Upper lobe of left lung (tissue), 6 donors: ENCODE results near the gene ZBTB3. TPM values are rescaled to one million over a fixed set of nuclear protein-coding genes. Genes with fewer than 3 reads are reported as not detected.
A peak's percentile ranks its signal among the peaks of the same experiment; 100 is the strongest.

Experiments used
- ATAC-seq, 2 donors: fragments of 200-7000 bp; cut with Tn5 transposase; one replicate each; pipeline ENCODE4 v1.9.1; 2022; ENCODE audit warnings: mild to moderate bottlenecking in 2 of 2, moderate library complexity in 2 of 2; ENCODE audit not compliant: low FRiP score in 2 of 2
- DNase-seq, 2 donors: peaks; one replicate each; pipeline ENCODE4 v3.0.0-alpha.2; 2019 to 2020
- H3K27ac ChIP-seq, 4 donors: fragments of 200-600 bp; sonication (generic); one replicate each; pipeline ENCODE4 v1.5.1; 2016 to 2019
- H3K27me3 ChIP-seq, 4 donors: fragments of 200-600 bp; sonication (generic); one replicate each; pipeline ENCODE4 v1.5.1; 2017 to 2019
- H3K36me3 ChIP-seq, 4 donors: fragments of 200-600 bp; sonication (generic); one replicate each; pipeline ENCODE4 v1.5.1; 2016 to 2019
- H3K4me1 ChIP-seq, 4 donors: fragments of 200-600 bp; sonication (generic); one replicate each; pipeline ENCODE4 v1.5.1; 2018 to 2019
- H3K4me3 ChIP-seq, 4 donors: fragments of 200-600 bp; sonication (generic); one replicate each; pipeline ENCODE4 v1.5.1; 2017 to 2019; ENCODE audit warnings: mild to moderate bottlenecking in 2 of 4, moderate library complexity in 1 of 4
- H3K9me3 ChIP-seq, 4 donors: fragments of 200-600 bp; sonication (generic); one replicate each; pipeline ENCODE4 v1.5.1; 2018 to 2019
- EP300 ChIP-seq, 4 donors: sonication (generic); formaldehyde crosslinking; IDR thresholded peaks; one replicate each; pipeline ENCODE4 v1.5.1; 2017; ENCODE audit warnings: antibody characterized with exemption in 4 of 4, control low read depth in 2 of 4
- POLR2A ChIP-seq, 4 donors: fragments of 450-650 bp; IDR thresholded peaks; one replicate each; pipeline ENCODE4 v1.5.1; 2016 to 2017; ENCODE audit warnings: antibody characterized with exemption in 4 of 4, mild to moderate bottlenecking in 2 of 4
- POLR2AphosphoS5 ChIP-seq, 2 donors: sonication (generic); formaldehyde crosslinking; IDR thresholded peaks; one replicate each; pipeline ENCODE4 v1.5.1; 2017; ENCODE audit warnings: antibody characterized with exemption in 2 of 2
- WGBS, 2 donors: methylation state at CpG; one replicate each; pipeline ENCODE4 v1.1.5; 2017 to 2018; 5-methylcytosine and 5-hydroxymethylcytosine counted together
- total RNA-seq, 6 donors: library from RNA; depleted of rRNA in 4 of 6; stranded (reverse); fragments of >200 nt in 4 of 6; gene quantifications; one replicate each; pipeline versions ENCODE4 v1.1.0 to v1.2.1, GENCODE V29; 2016 to 2021
- TF ChIP-seq, protein P1 (sequence below), 6 experiments: fragments of 450-650 bp in 4 of 6; fragments of 200-600 bp in 2 of 6; sonication (generic) in 2 of 6; IDR thresholded peaks; one replicate each; pipeline ENCODE4 v1.5.1; 2016 to 2019; ENCODE audit warnings: antibody characterized with exemption in 6 of 6
- donor health status: DM: no; HTN: no; CAD: no; lungs with moderate emphysema.
- donor health status: DM: no; HTN: yes; CAD: no; lungs with severe emphysema.

The ZBTB3 gene
- total RNA-seq, 6 donors from 2014 or later: 7.3 to 15.3 (median 11.7) TPM

DNA sequence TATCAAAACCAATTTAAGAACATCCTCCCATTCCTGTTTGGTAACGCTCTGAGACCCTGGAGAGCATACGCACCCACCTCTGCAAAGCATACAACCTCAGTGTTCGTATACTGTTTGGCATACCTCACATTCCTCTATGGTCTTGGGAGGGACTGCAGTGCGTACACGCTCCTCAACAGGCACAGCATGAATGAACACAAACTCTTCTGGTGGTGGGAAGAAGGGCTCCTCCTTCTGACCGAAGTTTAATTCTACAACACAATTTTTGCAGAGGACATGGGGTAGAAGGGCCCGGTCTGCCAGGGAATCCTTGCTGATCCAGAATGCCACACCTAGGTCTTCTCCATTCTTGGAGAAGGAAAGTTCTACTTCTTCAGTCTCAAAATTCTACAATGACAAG lies 32.0 kb downstream of the ZBTB3 start:
- WGBS, 2 donors: 73 to 77% methylated on average over 6 to 7 of the region's 7 CpGs
- H3K27me3 ChIP-seq: no peaks in the 10 kb centered on the region
- no peaks in the 10 kb centered on the region for H3K9me3 ChIP-seq
- DNase-seq (no peak), ATAC-seq (no peak)
- H3K36me3 ChIP-seq: peaks cover 64 to 79% (median 66%) of the 10 kb centered on the region in 4 donors
- H3K27ac ChIP-seq: peak overlapping the region in 1 of 4 donors; percentile 30
- no peak overlapping the region for H3K4me3 ChIP-seq
- TF ChIP-seq EP300 (IDR thresholded peaks at IDR 0.05) (no peak), POLR2AphosphoS5 (IDR thresholded peaks at IDR 0.05) (no peak), POLR2A (IDR thresholded peaks at IDR 0.05) (no peak)
- TF ChIP-seq, protein P1, sequence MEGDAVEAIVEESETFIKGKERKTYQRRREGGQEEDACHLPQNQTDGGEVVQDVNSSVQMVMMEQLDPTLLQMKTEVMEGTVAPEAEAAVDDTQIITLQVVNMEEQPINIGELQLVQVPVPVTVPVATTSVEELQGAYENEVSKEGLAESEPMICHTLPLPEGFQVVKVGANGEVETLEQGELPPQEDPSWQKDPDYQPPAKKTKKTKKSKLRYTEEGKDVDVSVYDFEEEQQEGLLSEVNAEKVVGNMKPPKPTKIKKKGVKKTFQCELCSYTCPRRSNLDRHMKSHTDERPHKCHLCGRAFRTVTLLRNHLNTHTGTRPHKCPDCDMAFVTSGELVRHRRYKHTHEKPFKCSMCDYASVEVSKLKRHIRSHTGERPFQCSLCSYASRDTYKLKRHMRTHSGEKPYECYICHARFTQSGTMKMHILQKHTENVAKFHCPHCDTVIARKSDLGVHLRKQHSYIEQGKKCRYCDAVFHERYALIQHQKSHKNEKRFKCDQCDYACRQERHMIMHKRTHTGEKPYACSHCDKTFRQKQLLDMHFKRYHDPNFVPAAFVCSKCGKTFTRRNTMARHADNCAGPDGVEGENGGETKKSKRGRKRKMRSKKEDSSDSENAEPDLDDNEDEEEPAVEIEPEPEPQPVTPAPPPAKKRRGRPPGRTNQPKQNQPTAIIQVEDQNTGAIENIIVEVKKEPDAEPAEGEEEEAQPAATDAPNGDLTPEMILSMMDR (IDR thresholded peaks at IDR 0.05): no peak
- H3K4me1 ChIP-seq: peaks cover 26 to 32% (median 27%) of the 10 kb centered on the region in 4 donors

DNA sequence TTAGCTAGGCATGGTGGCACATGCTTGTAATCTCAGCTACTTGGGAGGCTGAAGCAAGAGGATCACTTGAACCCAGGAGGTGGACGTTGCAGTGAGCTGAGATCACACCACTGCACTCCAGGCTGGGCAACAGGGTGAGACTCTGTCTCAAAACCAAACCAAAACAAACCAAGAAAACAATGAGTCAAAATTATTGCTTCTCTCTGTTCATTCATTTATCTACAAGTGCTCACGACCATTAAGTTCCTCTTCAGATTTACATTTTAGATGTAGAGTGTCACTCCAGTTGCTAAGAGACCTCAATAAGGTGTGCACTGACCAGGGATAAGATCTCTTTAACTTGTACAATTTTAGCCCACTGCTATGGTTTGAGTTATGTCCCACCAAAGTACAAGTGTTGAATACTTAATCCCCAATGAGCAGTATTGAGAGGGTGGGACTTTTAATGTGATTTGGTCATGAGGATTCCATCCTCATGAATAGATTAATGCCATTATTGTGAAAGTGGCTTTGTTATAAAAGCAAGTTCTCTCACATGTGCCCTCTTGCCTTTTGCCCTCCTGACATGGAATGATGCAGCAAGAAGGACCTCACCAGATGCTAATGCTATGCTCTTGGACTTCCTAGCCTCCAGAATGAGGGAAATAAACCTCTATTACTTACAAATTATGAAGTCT lies 34.5 kb downstream of the ZBTB3 start:
- H3K27ac ChIP-seq: no peak overlapping the region
- TF ChIP-seq, protein P1 (IDR thresholded peaks at IDR 0.05): no peak
- TF ChIP-seq POLR2AphosphoS5 (IDR thresholded peaks at IDR 0.05) (no peak), EP300 (IDR thresholded peaks at IDR 0.05) (no peak), POLR2A (IDR thresholded peaks at IDR 0.05) (no peak)
- no peak for ATAC-seq
- H3K4me1 ChIP-seq: peaks cover 11 to 20% (median 16%) of the 10 kb centered on the region in 4 donors
- no peaks in the 10 kb centered on the region for H3K9me3 ChIP-seq
- no peak for DNase-seq
- 70 to 72% methylated on average over 2 of the region's 2 CpGs for WGBS, 2 donors
- H3K36me3 ChIP-seq: peaks cover 90 to 100% (median 91%) of the 10 kb centered on the region in 4 donors
- H3K27me3 ChIP-seq: no peaks in the 10 kb centered on the region
- H3K4me3 ChIP-seq: no peak overlapping the region

DNA sequence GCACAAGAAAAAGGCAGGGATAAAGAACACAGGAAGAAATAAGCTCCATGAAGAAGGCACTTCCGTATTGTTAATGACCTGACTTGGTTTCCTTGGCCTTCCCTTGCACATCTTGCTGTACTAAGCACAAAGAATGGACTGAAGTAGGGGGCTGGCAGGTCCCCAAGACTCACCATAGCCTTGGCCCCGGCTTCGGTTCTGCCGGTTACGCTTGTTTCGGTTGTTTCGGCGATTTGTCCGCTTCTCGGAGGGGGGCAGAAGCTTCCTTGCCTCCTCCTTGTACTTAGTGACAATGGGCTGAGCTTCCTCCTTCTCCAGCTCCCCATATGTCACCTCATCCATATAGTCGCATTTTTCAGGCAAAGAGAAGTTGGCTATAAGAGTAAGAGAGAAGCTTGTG lies 37.1 kb downstream of the ZBTB3 start:
- H3K27ac ChIP-seq: no peak overlapping the region
- no peak overlapping the region for H3K4me3 ChIP-seq
- H3K9me3 ChIP-seq: no peaks in the 10 kb centered on the region
- TF ChIP-seq EP300 (IDR thresholded peaks at IDR 0.05): no peak
- TF ChIP-seq POLR2A (IDR thresholded peaks at IDR 0.05): no peak
- TF ChIP-seq POLR2AphosphoS5 (IDR thresholded peaks at IDR 0.05): no peak
- TF ChIP-seq, protein P1 (IDR thresholded peaks at IDR 0.05): no peak
- DNase-seq: no peak
- no peak for ATAC-seq
- H3K36me3 ChIP-seq: peaks cover 72 to 100% (median 93%) of the 10 kb centered on the region in 4 donors
- WGBS, 2 donors: 93 to 94% methylated on average over 11 of the region's 11 CpGs
- H3K27me3 ChIP-seq: no peaks in the 10 kb centered on the region
- peaks cover 0 to 28% (median 12%) of the 10 kb centered on the region in 4 donors for H3K4me1 ChIP-seq

DNA sequence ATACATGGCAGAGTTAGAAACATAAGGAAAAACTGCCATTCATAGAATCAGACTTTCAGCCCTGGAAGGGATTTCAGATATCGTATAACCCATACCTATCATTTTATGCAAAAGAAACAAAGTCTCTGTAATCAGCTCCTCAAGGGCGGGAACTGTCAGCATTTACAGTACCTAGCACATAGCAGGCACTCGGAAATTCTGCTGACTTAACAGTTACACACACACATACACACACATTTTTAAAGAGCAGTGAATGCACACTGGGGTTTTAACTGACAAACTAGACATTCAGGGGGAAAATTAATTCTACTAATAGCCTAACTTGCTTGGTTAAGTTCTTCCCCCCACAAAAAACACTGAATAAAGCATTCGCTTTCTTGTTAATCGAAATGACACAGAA lies 37.8 kb downstream of the ZBTB3 start:
- H3K36me3 ChIP-seq: peaks cover 66 to 99% (median 93%) of the 10 kb centered on the region in 4 donors
- H3K4me3 ChIP-seq: no peak overlapping the region
- WGBS, 2 donors: 93 to 94% methylated on average over 5 of the region's 5 CpGs
- no peaks in the 10 kb centered on the region for H3K9me3 ChIP-seq
- H3K27ac ChIP-seq: no peak overlapping the region
- ATAC-seq: no peak
- peaks cover 0 to 28% (median 11%) of the 10 kb centered on the region in 4 donors for H3K4me1 ChIP-seq
- DNase-seq: no peak
- TF ChIP-seq POLR2A (IDR thresholded peaks at IDR 0.05): no peak
- TF ChIP-seq, protein P1 (IDR thresholded peaks at IDR 0.05): no peak
- TF ChIP-seq POLR2AphosphoS5 (IDR thresholded peaks at IDR 0.05): no peak
- TF ChIP-seq EP300 (IDR thresholded peaks at IDR 0.05): no peak
- H3K27me3 ChIP-seq: no peaks in the 10 kb centered on the region
